ENCODE measurements around the gene EYS.

EYS gene

GRCh38 chr6:64983089-64983488 is 723.9 kb downstream of the EYS start:
- no peaks in the 10 kb centered on the region for H4K20me1 ChIP-seq (ENCODE audit: insufficient read depth, low read length, poor library complexity, severe bottlenecking)
- no peak overlapping the region for H3K4me3 ChIP-seq (ENCODE audit: low read length, poor library complexity, severe bottlenecking)
- H3K79me2 ChIP-seq (ENCODE audit: insufficient read depth, low read length), result no peaks in the 10 kb centered on the region
- H3K9ac ChIP-seq (ENCODE audit: low read depth, low read length, poor library complexity, severe bottlenecking), result no peak overlapping the region
- H2AFZ ChIP-seq (ENCODE audit: low read length), result no peak overlapping the region
- no peaks in the 10 kb centered on the region for H3K36me3 ChIP-seq (ENCODE audit: insufficient read depth, low read length)
- no peaks in the 10 kb centered on the region for H3K9me3 ChIP-seq (ENCODE audit: insufficient read depth, low read depth, low read length)
- H3K9me2 ChIP-seq (replicated peaks; ENCODE audit: low read depth, low read length), result peaks cover 4% of the 10 kb centered on the region; the same call in 1 of the 2 replicates
- H3K4me1 ChIP-seq (ENCODE audit: insufficient read depth, low read length, poor library complexity, severe bottlenecking), result no peaks in the 10 kb centered on the region
- H3F3A ChIP-seq (ENCODE audit: low read depth), result no peaks in the 10 kb centered on the region
- no peak overlapping the region for H3K4me2 ChIP-seq (ENCODE audit: low read depth, low read length, poor library complexity, severe bottlenecking)
- H3K27me3 ChIP-seq (ENCODE audit: insufficient read depth, low read length, poor library complexity, severe bottlenecking), result no peaks in the 10 kb centered on the region
- TF ChIP-seq, protein P1, sequence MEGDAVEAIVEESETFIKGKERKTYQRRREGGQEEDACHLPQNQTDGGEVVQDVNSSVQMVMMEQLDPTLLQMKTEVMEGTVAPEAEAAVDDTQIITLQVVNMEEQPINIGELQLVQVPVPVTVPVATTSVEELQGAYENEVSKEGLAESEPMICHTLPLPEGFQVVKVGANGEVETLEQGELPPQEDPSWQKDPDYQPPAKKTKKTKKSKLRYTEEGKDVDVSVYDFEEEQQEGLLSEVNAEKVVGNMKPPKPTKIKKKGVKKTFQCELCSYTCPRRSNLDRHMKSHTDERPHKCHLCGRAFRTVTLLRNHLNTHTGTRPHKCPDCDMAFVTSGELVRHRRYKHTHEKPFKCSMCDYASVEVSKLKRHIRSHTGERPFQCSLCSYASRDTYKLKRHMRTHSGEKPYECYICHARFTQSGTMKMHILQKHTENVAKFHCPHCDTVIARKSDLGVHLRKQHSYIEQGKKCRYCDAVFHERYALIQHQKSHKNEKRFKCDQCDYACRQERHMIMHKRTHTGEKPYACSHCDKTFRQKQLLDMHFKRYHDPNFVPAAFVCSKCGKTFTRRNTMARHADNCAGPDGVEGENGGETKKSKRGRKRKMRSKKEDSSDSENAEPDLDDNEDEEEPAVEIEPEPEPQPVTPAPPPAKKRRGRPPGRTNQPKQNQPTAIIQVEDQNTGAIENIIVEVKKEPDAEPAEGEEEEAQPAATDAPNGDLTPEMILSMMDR (conservative IDR thresholded peaks at IDR 0.05; ENCODE audit: low read length), result no peak
- TF ChIP-seq EZH2phosphoT487 (IDR thresholded peaks at IDR 0.05; ENCODE audit: borderline replicate concordance), result no peak

- Histone ChIP-seq H2AFZ (ENCODE audit: low read length) (no peak overlapping the region), H3F3A (ENCODE audit: low read depth) (no peaks in the 10 kb centered on the region), H3K9ac (ENCODE audit: low read depth, low read length, poor library complexity, severe bottlenecking) (no peak overlapping the region), H3K36me3 (ENCODE audit: insufficient read depth, low read length) (no peaks in the 10 kb centered on the region), H3K9me3 (ENCODE audit: insufficient read depth, low read depth, low read length) (no peaks in the 10 kb centered on the region), H3K27me3 (ENCODE audit: insufficient read depth, low read length, poor library complexity, severe bottlenecking) (no peaks in the 10 kb centered on the region), H4K20me1 (ENCODE audit: insufficient read depth, low read length, poor library complexity, severe bottlenecking) (no peaks in the 10 kb centered on the region), H3K9me2 (replicated peaks; ENCODE audit: low read depth, low read length) (no peaks in the 10 kb centered on the region), H3K4me2 (ENCODE audit: low read depth, low read length, poor library complexity, severe bottlenecking) (no peak overlapping the region), H3K79me2 (ENCODE audit: insufficient read depth, low read length) (no peaks in the 10 kb centered on the region), H3K4me1 (ENCODE audit: insufficient read depth, low read length, poor library complexity, severe bottlenecking) (no peaks in the 10 kb centered on the region), H3K4me3 (ENCODE audit: low read length, poor library complexity, severe bottlenecking) (no peak overlapping the region)
- TF ChIP-seq EZH2phosphoT487 (IDR thresholded peaks at IDR 0.05; ENCODE audit: borderline replicate concordance), result no peak
- TF ChIP-seq, protein P1 (conservative IDR thresholded peaks at IDR 0.05; ENCODE audit: low read length), result no peak
Measured at GRCh38 chr6:64973142-64973541, 733.9 kb downstream of the EYS start.

- Histone ChIP-seq H2AFZ (ENCODE audit: low read length) (no peak overlapping the region), H4K20me1 (ENCODE audit: insufficient read depth, low read length, poor library complexity, severe bottlenecking) (no peaks in the 10 kb centered on the region), H3K9ac (ENCODE audit: low read depth, low read length, poor library complexity, severe bottlenecking) (no peak overlapping the region), H3K4me2 (ENCODE audit: low read depth, low read length, poor library complexity, severe bottlenecking) (no peak overlapping the region), H3K9me3 (ENCODE audit: insufficient read depth, low read depth, low read length) (no peaks in the 10 kb centered on the region), H3K4me3 (ENCODE audit: low read length, poor library complexity, severe bottlenecking) (no peak overlapping the region), H3F3A (ENCODE audit: low read depth) (no peaks in the 10 kb centered on the region), H3K27me3 (ENCODE audit: insufficient read depth, low read length, poor library complexity, severe bottlenecking) (no peaks in the 10 kb centered on the region), H3K79me2 (ENCODE audit: insufficient read depth, low read length) (no peaks in the 10 kb centered on the region), H3K36me3 (ENCODE audit: insufficient read depth, low read length) (no peaks in the 10 kb centered on the region), H3K4me1 (ENCODE audit: insufficient read depth, low read length, poor library complexity, severe bottlenecking) (no peaks in the 10 kb centered on the region), H3K9me2 (replicated peaks; ENCODE audit: low read depth, low read length) (no peaks in the 10 kb centered on the region)
- no peak for TF ChIP-seq EZH2phosphoT487 (IDR thresholded peaks at IDR 0.05; ENCODE audit: borderline replicate concordance)
- TF ChIP-seq, protein P1 (conservative IDR thresholded peaks at IDR 0.05; ENCODE audit: low read length), result no peak
Measured at GRCh38 chr6:64969139-64969538, 737.9 kb downstream of the EYS start.

All from Loucy (cell line).